AG04450 (cell line): ENCODE data around the gene NDE1. TPM values are rescaled to one million over a fixed set of nuclear protein-coding genes. Genes with fewer than 3 reads are reported as not detected.

ENCODE experiments used
- CTCF ChIA-PET: fragments of 300-600, 350-600 bp; formaldehyde crosslinking; extraction: SDS; loops from one replicate; lab custom pipeline; 2022; ENCODE audit warnings: antibody characterized with exemption, inconsistent platforms; lab: Charles Lee
- POLR2A ChIA-PET: fragments of 350-600 bp; formaldehyde crosslinking; extraction: SDS; loops from one replicate; lab custom pipeline; 2021; ENCODE audit warnings: antibody characterized with exemption, inconsistent platforms; lab: Yijun Ruan, JAX
- DNase-seq: peaks from one replicate; pipeline ENCODE4 v3.0.0-alpha.2; 2011; ENCODE audit warnings: low read depth, low spot score
- H3K27ac ChIP-seq: one replicate; pipeline ENCODE4 v1.5.1; 2012; ENCODE audit warnings: low read depth, low read length, control low read depth
- H3K27me3 ChIP-seq: one replicate; pipeline ENCODE4 v1.6.0; 2012; ENCODE audit warnings: low read length; ENCODE audit not compliant: control insufficient read depth, insufficient read depth
- H3K4me3 ChIP-seq: 2 replicates; pipeline ENCODE4 v1.5.1; 2011; ENCODE audit warnings: mild to moderate bottlenecking, low read depth, low read length, control low read depth
- H3K9me3 ChIP-seq: 2 replicates; pipeline ENCODE4 v1.5.1; 2012; ENCODE audit warnings: low read length; ENCODE audit not compliant: control insufficient read depth, insufficient read depth
- polyA plus RNA-seq: library from polyadenylated mRNA; depleted of rRNA; stranded (reverse); fragments of >200 nt; gene quantifications from 2 replicates; pipeline ENCODE4 v1.2.3, GENCODE V29; 2011
- TF ChIP-seq, protein P1 (sequence below): IDR thresholded peaks from 2 replicates; pipeline ENCODE4 v1.5.1; 2011; ENCODE audit warnings: low read depth, low read length, control low read depth, inconsistent platforms

Gene NDE1
- polyA plus RNA-seq, 1 experiment, result 29.9 TPM

DNA sequence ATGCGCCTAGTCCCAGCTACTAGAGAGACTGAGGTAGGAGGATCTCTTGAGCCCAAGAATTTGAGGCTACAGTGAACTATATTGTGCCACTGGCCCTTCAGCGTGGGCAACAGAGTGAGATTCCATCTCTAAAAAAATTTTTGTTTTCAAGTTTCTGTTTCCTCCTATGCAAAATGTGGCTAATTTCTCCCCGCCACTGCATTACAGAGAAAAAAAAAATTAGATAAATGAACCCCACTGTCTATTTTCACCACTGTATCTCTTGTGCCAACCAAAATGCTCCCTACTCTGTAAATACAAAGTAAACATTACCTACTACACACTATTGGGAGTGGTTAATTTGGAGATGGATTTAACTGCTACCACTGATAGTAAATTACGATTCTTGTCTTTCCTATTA lies 9.1 kb upstream of the NDE1 start:
- Histone ChIP-seq H3K27me3 (no peaks in the 10 kb centered on the region), H3K4me3 (no peak overlapping the region), H3K9me3 (no peaks in the 10 kb centered on the region; the same call in 1 of the 2 replicates), H3K27ac (no peak overlapping the region)
- TF ChIP-seq, protein P1, sequence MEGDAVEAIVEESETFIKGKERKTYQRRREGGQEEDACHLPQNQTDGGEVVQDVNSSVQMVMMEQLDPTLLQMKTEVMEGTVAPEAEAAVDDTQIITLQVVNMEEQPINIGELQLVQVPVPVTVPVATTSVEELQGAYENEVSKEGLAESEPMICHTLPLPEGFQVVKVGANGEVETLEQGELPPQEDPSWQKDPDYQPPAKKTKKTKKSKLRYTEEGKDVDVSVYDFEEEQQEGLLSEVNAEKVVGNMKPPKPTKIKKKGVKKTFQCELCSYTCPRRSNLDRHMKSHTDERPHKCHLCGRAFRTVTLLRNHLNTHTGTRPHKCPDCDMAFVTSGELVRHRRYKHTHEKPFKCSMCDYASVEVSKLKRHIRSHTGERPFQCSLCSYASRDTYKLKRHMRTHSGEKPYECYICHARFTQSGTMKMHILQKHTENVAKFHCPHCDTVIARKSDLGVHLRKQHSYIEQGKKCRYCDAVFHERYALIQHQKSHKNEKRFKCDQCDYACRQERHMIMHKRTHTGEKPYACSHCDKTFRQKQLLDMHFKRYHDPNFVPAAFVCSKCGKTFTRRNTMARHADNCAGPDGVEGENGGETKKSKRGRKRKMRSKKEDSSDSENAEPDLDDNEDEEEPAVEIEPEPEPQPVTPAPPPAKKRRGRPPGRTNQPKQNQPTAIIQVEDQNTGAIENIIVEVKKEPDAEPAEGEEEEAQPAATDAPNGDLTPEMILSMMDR, result no peak
- POLR2A ChIA-PET, result no interaction called here
- CTCF ChIA-PET, result interaction anchor here (1.0 to 1.2 kb wide), 2 partner anchors 49 to 65 kb away, joined by 3 read pairs; no protein-coding TSS in a partner anchor
- DNase-seq, result no peak

DNA sequence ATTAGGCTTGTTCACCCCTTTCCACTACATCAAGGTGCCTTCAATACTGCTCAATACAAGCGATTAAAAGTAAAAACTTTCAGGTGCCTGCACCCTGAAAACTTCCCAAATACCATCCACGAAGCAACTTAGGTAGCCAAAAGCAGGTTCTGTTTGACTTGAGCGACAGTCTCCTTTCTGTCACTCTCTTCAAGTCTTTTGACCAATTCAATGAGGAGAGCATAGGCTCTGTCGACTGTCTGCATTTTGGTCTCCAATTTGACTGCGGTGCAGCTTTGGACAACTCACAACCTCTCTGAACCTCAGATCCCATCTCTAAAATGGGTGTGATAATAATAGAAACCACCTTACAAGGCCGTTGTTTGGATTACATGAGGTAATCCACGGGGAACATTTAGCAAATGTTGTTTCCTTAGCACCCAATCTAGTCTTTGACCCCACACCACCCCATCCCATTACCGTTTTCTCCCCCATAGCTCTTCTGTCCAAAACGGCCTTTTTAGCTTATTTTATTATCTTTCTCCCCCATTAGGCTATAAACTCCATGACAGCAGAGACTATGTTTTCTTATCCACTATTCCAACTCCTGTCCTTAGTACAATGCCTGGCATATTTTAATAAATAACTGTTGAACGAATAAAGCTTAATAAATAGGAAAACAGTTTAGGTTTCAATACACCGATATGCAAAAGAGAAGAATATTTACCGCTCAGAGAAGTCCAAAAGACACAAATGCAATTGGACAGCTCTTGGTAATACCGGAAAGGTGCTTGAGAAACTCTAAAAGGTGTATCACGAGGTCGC lies 8.1 kb upstream of the NDE1 start:
- no peak overlapping the region for H3K27ac ChIP-seq
- TF ChIP-seq, protein P1, result no peak
- ChIA-PET POLR2A (interaction anchor here (1.0 kb wide), 1 partner anchor 30 kb away, joined by 3 read pairs; no protein-coding TSS in a partner anchor), CTCF (interaction anchor here (0.6 to 1.7 kb wide), 10 partner anchors 8 to 239 kb away, joined by 3 to 10 read pairs (median 4); no protein-coding TSS in a partner anchor)
- no peak for DNase-seq
- no peaks in the 10 kb centered on the region; the same call in 1 of the 2 replicates for H3K9me3 ChIP-seq
- H3K27me3 ChIP-seq, result no peaks in the 10 kb centered on the region
- peak overlapping the region; percentile 96 for H3K4me3 ChIP-seq

DNA sequence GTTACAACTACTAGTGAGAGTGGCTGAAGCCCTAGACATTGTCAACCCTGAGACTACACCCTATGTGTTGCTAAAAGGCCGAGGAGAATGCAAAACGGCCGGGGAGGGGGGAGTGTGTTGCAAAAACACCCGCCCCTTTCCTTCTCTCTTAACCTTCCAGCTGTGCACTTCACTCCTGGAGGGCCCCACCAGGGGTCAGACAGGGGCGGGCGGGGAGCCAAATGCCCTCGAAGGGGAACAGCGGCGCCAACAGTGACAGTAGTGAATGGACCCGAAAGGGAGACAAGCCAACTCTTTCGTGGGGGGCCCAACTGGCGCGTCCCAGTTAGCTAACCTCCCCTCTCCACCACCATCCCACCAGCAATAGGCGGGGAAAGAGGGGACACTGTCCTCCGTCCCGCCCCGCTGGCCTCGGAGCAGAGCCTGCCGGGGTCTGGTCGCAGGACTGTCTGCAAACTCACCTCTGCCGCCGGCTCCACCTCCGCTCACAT lies 7.4 kb upstream of the NDE1 start:
- POLR2A ChIA-PET, result interaction anchor here (0.7 to 1.1 kb wide), 4 partner anchors 10 to 91 kb away, joined by 3 to 10 read pairs (median 3); no protein-coding TSS in a partner anchor
- DNase-seq, result no peak

DNA sequence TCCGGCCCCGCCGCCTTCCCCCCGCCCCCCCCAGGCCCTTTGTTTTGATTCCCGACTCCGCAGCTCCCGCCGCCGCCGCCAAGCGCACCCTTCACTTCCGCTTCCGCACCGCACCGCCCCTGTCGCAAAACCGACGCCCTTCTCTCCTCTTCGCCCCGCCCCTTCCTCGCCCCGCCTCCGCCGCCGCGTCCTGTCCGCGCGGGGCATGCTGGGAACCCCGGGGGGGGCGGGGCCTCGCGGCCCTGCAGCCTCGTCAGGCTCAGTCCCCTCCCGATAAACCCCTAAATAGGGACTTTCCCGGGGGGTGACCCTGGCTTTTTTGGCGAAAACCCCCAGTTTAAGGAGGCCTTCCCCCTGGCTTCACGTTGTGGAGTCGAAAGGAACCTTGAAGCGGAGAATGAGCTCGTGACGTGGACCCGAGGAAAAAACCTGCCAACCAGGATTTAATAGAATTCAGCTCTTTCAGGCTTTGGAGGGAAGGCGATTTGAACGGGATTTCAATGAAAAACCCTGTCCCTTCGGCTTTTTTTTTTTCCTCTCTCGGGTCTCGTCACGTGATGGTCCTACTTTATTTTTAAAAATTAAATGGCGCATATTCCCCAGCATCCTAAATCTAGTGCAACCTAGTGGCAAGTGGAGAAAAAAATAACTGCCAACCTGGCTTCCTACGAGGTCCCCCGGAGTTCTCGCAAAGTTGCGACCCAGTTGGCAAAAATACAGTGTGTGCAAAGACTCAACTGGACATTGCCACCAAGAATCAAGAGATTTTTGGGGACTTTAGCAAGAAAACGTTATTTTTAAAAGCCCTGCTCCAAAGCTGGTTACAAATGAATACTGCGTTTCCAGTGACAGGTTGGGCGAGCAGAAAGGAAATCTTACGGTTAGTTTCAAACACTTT lies 6.7 kb upstream of the NDE1 start, which contains the start of gene MARF1:
TSS of gene MARF1 (minus strand) at position 107 of the 898 bp plus-strand sequence. CDS start 3,921 bp downstream, outside the sequence.
- H3K4me3 ChIP-seq, result peak within 1 kb of the TSS; percentile 96
- H3K27me3 ChIP-seq, result no peaks in the 10 kb centered on the region
- peak within 1 kb of the TSS; percentile 98 for H3K27ac ChIP-seq
- ChIA-PET CTCF (interaction anchor here (0.6 to 1.7 kb wide), 10 partner anchors 8 to 218 kb away, joined by 3 to 6 read pairs (median 4); no protein-coding TSS in a partner anchor), POLR2A (interaction anchor here (0.7 to 1.1 kb wide), 5 partner anchors 9 to 91 kb away, joined by 3 to 10 read pairs (median 3); no protein-coding TSS in a partner anchor)
- DNase-seq, result peak; percentile 72
- TF ChIP-seq, protein P1, result peak; percentile 55
- H3K9me3 ChIP-seq, result no peaks in the 10 kb centered on the region; the same call in 1 of the 2 replicates

More for the DNA sequence above, 7.4 kb upstream of the NDE1 start:
- CTCF ChIA-PET, result interaction anchor here (0.6 to 1.7 kb wide), 12 partner anchors 8 to 217 kb away, joined by 3 to 10 read pairs (median 4); no protein-coding TSS in a partner anchor
- no peaks in the 10 kb centered on the region; the same call in 1 of the 2 replicates for H3K9me3 ChIP-seq
- no peaks in the 10 kb centered on the region for H3K27me3 ChIP-seq
- H3K4me3 ChIP-seq, result peak overlapping the region; percentile 96
- peak overlapping the region; percentile 81 for H3K27ac ChIP-seq
- TF ChIP-seq, protein P1, result peak; percentile 33
